ENCODE measurements around the gene TRPC4AP.

The TRPC4AP gene

DNA sequence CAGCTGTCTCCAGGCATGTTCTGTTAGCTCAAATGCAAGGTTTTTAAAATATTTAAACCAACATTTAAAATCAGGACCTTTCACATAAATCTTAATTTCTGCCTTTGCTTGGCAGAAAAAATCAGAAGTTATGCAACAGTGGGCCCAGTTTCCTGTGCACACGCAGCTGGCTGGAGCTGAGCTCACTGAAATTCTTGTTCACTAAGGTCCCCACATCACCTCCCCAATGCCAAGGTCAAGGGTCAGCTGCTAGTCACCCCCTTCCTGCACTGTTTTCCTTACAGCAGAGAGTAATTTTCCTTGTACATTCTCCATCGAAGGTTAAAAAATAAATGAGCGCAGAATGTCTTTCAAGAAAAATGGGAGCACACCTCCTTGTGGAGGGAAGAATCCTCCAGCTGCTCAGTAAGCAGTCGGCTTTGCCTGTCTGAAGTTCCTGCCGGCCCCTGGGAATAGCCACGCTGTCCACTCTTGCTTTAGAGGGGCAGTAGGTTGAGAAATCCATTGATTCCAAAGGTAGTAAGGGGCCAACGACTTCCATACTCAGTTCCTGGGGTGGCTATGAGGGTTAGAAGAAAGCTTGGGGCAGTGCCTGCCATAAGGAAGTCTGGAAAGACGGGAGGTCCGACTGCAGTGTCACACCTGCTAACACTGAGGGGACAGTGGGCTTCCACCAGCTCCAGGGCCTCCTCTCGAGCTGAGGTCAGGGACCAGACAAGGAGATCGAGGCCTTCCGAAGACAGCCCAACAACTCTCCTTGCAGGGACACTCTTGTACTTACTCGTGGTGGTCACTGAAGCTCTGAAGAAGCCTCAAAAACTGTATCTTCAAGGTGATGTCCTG lies 80.2 kb downstream of the TRPC4AP start:
- Histone ChIP-seq H3K9me3 (no peaks in the 10 kb centered on the region), H3K36me3 (peaks cover 72% of the 10 kb centered on the region), H3K4me1 (peaks cover 10% of the 10 kb centered on the region; the same call in 1 of the 2 replicates), H3K4me3 (ENCODE audit: low read depth, low read length) (no peak overlapping the region), H3K27me3 (no peaks in the 10 kb centered on the region)
- DNase-seq: no peak
- TF ChIP-seq, protein P1, sequence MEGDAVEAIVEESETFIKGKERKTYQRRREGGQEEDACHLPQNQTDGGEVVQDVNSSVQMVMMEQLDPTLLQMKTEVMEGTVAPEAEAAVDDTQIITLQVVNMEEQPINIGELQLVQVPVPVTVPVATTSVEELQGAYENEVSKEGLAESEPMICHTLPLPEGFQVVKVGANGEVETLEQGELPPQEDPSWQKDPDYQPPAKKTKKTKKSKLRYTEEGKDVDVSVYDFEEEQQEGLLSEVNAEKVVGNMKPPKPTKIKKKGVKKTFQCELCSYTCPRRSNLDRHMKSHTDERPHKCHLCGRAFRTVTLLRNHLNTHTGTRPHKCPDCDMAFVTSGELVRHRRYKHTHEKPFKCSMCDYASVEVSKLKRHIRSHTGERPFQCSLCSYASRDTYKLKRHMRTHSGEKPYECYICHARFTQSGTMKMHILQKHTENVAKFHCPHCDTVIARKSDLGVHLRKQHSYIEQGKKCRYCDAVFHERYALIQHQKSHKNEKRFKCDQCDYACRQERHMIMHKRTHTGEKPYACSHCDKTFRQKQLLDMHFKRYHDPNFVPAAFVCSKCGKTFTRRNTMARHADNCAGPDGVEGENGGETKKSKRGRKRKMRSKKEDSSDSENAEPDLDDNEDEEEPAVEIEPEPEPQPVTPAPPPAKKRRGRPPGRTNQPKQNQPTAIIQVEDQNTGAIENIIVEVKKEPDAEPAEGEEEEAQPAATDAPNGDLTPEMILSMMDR (IDR thresholded peaks at IDR 0.05; ENCODE audit: low read depth, low read length): no peak

DNA sequence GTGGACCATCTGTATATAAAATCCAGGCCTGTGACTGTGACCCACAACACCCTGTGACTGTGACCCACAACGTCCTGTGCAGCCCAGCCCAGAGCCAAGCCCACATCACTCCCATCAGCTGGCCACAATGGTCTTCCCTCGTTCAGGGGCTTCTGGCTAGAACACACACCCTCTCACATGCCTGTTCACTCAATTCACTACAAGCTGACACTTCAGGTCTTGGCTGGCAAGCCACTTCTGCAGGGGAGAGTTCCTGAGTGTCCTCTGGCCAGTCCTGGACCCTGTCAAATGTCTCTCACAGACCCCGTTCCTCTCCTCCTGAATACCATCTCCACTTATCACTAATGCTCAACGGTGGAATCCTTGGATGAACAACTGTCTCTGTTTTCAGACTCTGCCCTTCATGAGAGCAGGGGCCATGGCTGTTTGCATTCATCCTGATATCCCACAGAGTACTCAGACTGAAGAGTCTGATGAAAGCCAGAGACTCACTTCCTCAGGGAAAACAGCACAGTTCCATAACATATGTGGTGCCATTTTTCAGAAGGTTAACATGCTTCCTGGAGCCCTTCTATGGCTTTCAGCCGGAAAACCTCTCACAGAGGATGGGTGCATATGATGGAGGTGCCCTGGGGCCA lies 80.9 kb downstream of the TRPC4AP start:
- H3K9me3 ChIP-seq: no peaks in the 10 kb centered on the region
- no peak overlapping the region for H3K4me3 ChIP-seq (ENCODE audit: low read depth, low read length)
- no peaks in the 10 kb centered on the region for H3K27me3 ChIP-seq
- H3K4me1 ChIP-seq: peaks cover 10% of the 10 kb centered on the region; the same call in 1 of the 2 replicates
- DNase-seq: no peak
- H3K36me3 ChIP-seq: peaks cover 77% of the 10 kb centered on the region
- TF ChIP-seq, protein P1 (IDR thresholded peaks at IDR 0.05; ENCODE audit: low read depth, low read length): no peak

DNA sequence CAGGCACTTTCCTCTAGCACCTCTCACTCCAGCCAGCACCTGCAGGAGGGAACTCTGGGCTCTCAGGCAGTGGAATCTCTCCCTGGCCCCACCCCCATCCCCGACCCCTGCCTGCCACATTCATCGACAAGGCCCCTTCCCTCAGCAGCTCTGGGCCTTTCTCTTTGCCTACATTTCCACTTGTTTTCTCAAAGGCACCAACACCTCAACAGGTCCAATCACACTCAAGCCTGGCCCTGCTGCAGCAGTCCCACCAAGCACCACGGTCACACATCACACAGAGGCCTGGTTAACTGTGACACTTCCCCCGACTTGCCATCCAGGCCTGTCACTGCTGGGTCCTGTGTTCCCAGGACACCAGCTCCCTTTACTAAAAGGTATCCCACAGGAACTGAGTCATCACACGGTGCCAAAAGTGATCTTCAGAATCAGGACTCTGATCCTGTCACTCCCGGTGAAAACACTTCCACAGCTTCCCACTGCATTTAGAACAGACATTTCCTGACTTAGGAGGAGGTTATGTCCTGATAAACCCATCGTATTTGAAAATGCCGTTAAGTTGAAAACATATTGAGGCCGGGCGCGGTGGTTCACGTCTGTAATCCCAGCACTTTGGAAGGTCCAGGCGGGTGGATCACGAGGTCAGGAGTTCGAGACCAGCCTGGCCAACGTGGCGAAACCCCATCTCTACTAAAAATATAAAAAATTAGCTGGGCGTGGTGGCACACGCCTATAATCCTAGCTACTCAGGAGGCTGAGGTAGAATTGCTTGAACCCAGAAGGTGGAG lies 82.0 kb downstream of the TRPC4AP start:
- Histone ChIP-seq H3K4me1 (peaks cover 7% of the 10 kb centered on the region; the same call in 1 of the 2 replicates), H3K36me3 (peaks cover 83% of the 10 kb centered on the region), H3K27me3 (no peaks in the 10 kb centered on the region), H3K4me3 (ENCODE audit: low read depth, low read length) (no peak overlapping the region), H3K9me3 (no peaks in the 10 kb centered on the region)
- DNase-seq: no peak
- TF ChIP-seq, protein P1 (IDR thresholded peaks at IDR 0.05; ENCODE audit: low read depth, low read length): no peak

DNA sequence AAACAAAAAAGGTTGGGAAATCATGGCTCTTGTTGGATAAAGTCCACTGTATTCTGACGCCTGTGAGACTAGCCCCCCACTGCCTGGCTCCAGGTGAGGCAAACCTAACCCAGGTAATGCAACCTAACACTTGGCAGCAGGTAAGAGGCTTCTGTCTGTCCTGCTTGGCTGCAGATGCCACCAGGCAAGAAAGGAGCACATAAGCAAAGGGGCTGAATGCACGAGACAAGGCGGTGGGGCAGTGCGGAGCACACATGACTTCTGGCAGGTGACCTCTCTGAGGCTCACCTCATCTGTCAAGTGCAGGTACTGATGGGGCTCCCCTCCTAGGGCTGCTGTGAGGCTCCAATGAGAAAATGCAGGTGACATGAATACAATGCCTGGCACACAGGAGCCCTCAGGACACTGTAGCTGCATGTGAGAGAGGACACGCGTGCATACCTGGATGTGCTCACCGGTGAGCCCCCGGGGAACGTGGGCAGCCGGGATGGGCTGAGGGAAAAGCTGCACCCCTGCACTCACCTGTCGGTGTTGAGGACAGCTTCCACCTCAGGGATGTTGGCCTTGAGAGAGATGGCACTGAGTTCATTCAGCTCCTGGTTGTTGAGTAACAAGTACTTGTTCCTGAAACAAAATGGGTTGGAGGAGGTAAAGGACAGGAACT lies 82.8 kb downstream of the TRPC4AP start:
- H3K4me3 ChIP-seq (ENCODE audit: low read depth, low read length): no peak overlapping the region

More for the DNA sequence above, 82.8 kb downstream of the TRPC4AP start:
- no peak for DNase-seq
- H3K4me1 ChIP-seq: peaks cover 2% of the 10 kb centered on the region; the same call in 1 of the 2 replicates
- no peaks in the 10 kb centered on the region for H3K9me3 ChIP-seq
- TF ChIP-seq, protein P1 (IDR thresholded peaks at IDR 0.05; ENCODE audit: low read depth, low read length): no peak
- no peaks in the 10 kb centered on the region for H3K27me3 ChIP-seq
- H3K36me3 ChIP-seq: peaks cover 84% of the 10 kb centered on the region

Data from BE2C (cell line).